ENCODE measurements around the gene MAEL.

Gene MAEL

DNA sequence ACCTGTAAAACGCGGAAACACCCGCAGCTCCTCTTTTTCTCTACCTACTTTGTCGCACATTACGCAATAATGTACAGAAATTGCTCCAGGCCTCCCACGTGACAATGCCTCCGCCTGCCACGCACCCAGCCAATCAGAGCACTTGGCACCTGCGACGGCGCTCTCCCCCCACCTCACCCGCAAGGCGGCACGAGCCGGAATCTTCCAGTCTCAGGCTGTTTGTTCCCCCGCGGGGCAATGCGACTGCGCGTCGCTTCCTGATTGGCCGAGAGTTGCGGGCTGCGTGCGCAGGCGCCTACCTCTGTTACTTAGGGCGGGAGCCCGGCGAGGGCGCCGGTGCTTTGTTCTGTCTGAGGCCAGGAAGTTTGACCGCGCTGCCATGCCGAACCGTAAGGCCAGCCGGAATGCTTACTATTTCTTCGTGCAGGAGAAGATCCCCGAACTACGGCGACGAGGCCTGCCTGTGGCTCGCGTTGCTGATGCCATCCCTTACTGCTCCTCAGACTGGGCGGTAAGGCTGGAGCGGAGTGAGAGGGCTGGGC is at the start of gene MAEL:
MAEL (plus strand) TSS at position 307 of the 542 bp plus-strand sequence; CDS start at position 380, 73 bp downstream.
- DNase-seq: no peak

DNA sequence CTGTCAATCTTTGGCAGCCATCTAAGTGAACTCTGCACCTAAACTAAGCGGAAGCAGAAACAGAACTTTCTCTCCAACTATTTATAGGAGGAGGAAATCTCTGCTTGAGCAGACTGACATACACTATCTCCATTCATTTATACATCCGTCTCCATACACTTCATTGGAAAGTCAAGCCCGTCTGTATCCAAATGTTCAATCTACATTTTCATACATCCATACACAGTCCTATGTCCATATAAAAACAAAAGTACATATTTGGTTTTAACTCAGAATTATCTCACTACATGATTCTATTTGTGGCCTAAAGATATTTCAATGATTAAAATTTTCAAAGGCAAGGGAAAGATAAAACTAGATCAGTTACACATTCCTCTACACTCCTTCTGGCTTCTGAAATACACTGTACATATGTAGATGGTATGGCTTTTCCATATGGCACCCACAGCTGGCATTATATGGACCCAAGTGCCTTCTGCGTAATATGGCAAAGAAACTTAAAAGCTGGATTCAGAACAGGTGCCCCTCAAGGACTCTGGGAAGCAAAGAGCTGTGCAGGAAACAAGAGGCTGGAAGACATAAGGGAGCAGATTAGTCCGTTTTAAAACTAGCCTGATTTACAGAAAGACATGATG is 49.2 kb upstream of the MAEL start:
- no peak for DNase-seq

GRCh38 chr1:166944186-166944967 is 44.7 kb upstream of the MAEL start:
- peak; percentile 89 for DNase-seq

DNA sequence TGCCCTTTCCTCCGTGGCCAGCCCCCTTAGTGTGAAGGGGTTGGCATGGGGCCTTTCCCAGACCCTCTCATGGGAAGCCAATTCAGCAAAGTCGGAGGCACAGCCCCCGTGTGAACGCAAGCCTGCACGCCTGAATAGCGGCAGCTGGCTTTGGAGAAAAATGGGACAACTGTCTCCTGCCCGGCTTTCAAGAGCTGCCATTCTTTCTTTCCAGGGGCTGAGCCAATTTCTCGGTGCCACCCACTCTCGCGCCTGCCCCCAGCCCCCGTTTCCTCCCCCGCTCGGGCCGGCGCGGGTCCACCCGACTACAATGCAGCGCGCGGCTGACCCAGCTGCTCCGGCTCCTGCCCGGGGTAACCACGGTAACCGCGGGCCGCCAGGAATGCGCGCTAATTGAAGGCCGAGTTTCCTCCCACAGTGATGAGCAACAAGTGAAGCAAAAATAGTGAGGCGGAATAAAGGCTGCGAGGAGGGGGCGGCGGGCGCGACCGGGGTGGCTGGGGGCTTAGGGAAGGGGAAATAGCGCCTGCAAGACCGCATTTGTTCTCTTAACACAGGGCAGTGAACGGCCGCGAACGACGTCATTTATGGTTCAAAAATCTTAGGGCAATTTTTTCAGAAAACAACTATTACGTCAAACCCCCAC is 41.6 kb upstream of the MAEL start:
- DNase-seq: peak; percentile 74

- DNase-seq: no peak
Measured at GRCh38 chr1:166948856-166949350, 40.2 kb upstream of the MAEL start.

- no peak for DNase-seq
Measured at GRCh38 chr1:166950156-166950555, 38.9 kb upstream of the MAEL start.

GRCh38 chr1:166951050-166951449 is 38.0 kb upstream of the MAEL start:
- no peak for DNase-seq

DNA sequence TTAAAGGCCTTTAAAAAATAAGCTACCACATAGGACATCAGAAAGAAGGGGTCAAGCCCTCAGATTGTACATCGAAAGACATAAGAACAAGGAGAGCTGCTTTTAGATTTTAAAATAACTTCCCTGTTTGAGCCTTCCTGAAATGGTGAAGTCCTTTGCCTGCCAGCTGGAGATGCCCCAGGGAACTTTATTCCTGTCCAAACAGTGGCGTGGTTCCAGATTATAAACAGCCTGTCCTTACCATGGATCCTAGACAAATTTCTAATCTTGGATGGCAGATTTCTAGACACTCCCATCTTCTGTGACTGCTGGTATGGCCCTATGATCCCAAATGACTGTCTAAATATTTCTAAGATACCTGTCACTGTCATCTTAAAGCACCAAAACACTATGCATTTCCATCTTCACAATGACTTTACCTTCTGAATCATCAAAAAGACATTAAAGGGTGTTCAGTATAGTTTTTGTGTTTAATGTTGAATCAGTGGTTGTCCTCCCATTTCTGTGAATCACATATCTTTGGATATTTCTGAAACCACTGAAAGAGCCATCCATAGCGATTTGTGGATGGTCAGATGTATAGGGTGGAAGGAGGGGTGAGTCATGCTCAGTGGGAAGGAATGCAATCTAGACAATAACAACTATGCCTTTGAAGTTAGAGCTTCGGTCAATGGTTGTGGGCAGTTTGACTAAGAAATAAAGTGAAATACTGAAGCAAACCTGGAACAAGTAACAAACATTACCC is 36.9 kb upstream of the MAEL start:
- peak; percentile 94 for DNase-seq

GRCh38 chr1:166953491-166953890 is 35.6 kb upstream of the MAEL start:
- no peak for DNase-seq

- DNase-seq: no peak
Measured at GRCh38 chr1:166956057-166956850, 32.8 kb upstream of the MAEL start.

DNA sequence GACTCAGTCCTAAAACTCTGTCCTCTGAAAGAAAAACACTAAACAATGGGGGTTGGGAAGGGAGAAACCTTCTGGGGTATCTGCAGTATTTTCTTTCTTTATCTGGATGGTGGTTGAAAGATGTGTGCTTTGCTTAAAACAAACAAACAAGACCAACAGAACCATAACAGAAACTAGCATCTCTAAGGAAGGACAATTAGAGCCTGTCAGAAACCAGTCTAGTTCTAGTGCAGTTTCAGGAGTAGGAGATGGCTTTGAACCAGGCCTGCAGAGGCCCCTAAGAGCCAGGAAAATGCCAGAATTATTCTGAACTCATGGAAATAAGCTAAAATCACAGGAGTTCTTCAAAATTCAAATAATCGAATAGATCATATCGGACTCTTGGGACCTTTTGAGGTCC is 32.2 kb upstream of the MAEL start:
- DNase-seq: no peak

DNA sequence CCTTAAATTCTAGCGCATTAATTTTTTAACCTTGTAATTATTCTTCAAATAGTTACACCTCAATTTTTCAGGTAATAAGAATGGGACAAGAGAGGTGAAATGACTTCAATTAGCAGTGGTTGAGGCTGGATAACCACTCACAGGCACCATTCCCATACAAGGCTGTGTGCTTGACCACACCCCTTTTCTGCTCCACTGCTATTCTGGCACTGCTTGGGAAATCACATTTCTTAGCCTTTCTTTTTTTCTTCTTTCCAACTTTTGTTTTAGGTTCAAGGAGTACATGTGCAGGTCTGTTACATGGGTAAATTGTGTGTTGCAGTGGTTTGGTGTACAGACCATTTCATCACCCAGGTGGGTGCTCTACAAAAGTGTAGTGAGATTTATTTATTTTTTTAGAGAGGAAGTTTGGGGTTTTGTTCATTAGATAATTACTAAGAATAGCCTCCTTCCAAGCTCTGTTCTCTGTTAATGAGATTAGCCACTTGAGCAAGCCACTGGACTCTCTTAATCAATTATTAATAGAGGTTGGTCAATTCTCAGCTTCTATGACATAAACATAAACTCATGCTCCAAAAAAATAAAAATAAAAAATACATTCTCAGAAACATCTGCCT is 28.1 kb upstream of the MAEL start:
- DNase-seq: no peak

DNA sequence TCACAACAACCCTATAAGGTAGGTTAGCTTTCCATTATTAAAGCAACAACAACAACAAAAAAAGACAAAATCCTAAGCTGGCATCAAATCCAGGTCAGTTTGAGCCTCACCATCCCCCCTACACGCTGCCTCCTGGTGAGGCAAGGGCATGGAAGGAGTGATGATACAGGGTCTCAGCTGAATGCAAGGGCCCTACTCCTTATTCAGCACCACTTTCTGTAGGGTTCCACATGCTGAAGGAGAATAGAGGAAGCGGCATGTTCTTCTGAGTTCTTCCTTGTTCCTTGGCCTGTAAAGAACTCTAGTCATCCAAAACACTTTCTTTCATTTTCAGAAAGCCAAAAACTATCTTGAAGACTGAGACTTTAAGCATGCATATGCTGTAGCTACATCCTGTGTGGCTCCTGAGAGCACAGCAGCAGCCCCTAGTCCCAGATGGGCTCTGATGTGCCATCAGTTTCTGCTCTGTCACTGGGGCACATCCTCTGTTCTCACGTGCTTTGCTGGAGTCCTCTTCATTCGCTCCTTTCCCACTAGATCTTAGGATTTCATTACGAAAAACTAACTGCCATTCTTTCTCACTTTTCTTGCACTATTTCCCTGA is 19.9 kb upstream of the MAEL start:
- no peak for DNase-seq

DNA sequence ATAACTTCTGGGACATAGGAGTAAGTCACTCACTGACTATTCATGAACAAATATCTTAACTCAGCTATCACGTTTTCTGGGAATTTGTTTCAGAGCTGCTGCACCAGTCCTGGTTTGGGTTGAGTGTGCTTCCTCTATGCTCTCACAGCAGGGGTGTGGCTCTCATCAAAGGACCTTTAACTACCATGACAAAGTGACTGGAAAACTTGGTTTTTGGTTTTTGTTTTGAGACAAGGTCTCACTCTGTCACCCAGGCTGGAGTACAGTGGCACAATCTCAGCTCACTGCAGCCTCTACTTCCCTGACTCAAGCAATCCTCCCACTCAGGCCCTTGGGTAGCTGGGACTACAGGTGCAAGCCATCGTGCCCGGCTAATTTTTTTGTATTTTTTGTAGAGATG is 17.8 kb upstream of the MAEL start:
- DNase-seq: no peak

GRCh38 chr1:166972193-166972592 is 16.9 kb upstream of the MAEL start:
- no peak for DNase-seq

GRCh38 chr1:166972826-166973225 is 16.3 kb upstream of the MAEL start:
- DNase-seq: no peak

GRCh38 chr1:166974647-166975345 is 14.3 kb upstream of the MAEL start:
- DNase-seq: no peak

- DNase-seq: peak; percentile 8
Measured at GRCh38 chr1:166975361-166976129, 13.5 kb upstream of the MAEL start, which contains the start of gene ILDR2. ILDR2 (minus strand) TSS chr1:166975540; CDS start chr1:166975268, 272 bp downstream.

DNA sequence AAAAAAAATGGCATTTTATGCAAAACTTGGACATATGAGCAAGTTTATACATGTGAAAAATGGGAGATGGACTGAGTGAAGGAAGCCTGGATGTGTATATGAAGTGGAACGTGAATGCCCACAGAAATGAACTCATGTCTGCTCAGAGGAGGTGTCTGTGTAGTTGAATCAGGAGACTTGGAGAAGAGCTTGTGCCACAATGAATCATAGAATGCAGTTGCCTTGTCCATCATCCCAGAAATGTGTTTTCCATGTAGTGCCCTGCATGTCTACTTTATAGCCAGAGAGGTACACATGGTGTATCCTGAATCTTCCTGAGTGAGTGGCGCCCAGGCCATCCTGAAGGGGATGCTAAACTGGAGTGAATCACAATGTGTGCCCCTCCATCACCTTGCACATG is 11.1 kb upstream of the MAEL start:
- no peak for DNase-seq
